ENCODE data around the gene MORC3.

MORC3 gene

GRCh38 chr21:36415375-36415774 lies 95.4 kb downstream of the MORC3 start:
- TF ChIP-seq, protein P1, sequence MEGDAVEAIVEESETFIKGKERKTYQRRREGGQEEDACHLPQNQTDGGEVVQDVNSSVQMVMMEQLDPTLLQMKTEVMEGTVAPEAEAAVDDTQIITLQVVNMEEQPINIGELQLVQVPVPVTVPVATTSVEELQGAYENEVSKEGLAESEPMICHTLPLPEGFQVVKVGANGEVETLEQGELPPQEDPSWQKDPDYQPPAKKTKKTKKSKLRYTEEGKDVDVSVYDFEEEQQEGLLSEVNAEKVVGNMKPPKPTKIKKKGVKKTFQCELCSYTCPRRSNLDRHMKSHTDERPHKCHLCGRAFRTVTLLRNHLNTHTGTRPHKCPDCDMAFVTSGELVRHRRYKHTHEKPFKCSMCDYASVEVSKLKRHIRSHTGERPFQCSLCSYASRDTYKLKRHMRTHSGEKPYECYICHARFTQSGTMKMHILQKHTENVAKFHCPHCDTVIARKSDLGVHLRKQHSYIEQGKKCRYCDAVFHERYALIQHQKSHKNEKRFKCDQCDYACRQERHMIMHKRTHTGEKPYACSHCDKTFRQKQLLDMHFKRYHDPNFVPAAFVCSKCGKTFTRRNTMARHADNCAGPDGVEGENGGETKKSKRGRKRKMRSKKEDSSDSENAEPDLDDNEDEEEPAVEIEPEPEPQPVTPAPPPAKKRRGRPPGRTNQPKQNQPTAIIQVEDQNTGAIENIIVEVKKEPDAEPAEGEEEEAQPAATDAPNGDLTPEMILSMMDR (IDR thresholded peaks at IDR 0.05; ENCODE audit: control insufficient read depth, extremely low read depth, insufficient read depth): no peak
- H3K4me3 ChIP-seq (ENCODE audit: low read depth, low read length): no peak overlapping the region
- no peak for DNase-seq (ENCODE audit: low read depth)

DNA sequence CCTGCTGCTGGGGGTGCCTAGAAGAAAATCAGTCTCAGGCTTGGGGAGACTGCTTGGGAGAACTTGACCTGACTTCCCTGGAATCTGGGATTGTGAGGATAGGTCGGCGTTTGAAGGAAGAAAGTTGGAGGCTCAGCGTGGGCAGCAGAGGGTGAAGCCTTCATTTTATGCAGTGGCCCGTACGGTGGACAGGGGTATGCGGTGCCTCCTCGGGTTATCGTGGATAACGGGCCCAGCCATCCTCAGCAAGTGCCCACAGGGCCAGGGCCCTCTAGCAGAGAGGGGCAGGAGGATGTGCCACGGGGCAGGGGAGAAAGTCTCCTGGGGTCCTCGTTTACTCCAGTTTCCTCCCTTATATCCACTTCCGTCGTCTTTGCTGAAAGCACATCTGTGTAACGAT lies 99.2 kb downstream of the MORC3 start:
- no peak overlapping the region for H3K4me3 ChIP-seq (ENCODE audit: low read depth, low read length)
- DNase-seq (ENCODE audit: low read depth): no peak
- TF ChIP-seq, protein P1 (IDR thresholded peaks at IDR 0.05; ENCODE audit: control insufficient read depth, extremely low read depth, insufficient read depth): no peak

- TF ChIP-seq, protein P1 (IDR thresholded peaks at IDR 0.05; ENCODE audit: control insufficient read depth, extremely low read depth, insufficient read depth): peak; percentile 92
- peak; percentile 81 for DNase-seq (ENCODE audit: low read depth)
- H3K4me3 ChIP-seq (ENCODE audit: low read depth, low read length): no peak overlapping the region
Observed at GRCh38 chr21:36419996-36420395, 100.0 kb downstream of the MORC3 start.

- TF ChIP-seq, protein P1 (IDR thresholded peaks at IDR 0.05; ENCODE audit: control insufficient read depth, extremely low read depth, insufficient read depth): no peak
- H3K4me3 ChIP-seq (ENCODE audit: low read depth, low read length): no peak overlapping the region
- DNase-seq (ENCODE audit: low read depth): no peak
Observed at GRCh38 chr21:36420571-36421339, 100.8 kb downstream of the MORC3 start.

DNA sequence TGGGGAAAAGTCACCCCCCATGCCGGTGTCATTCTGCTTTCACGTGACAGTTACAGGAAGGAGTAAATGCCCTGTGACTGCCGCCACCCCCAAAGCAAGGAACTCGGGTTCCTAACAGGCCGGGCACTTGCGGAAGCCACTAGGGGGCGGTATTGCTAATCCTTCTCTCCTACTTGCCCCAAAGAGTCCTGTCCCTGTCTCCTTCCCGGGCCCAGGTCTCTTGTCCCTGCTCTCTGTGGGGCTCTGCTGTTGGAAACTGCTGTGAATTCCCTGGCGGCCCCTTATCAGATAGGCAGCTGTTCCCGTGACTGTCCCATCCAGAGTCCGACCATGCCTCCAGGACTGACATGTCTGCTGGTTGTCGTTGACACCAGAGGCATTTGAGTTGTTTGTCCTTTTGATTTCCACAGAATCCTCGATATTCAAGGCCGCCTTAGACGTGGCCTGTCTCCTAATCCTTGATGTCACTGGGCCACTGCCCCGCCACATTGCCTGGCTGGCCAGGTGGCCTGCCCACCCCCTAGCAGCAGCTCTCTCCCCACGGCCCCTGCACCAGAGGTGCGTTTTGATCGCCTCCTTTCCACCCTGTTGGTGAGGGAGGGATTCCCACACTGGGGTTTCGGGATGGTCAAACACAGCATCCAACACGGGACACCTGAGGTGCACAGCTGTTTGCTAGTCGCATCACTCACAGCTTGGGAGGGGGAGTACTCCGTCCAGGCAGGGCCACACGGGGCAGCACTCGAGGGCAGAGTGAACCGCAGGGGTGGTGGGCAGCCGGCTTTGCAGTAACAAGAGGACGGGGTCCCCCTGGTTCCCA lies 102.5 kb downstream of the MORC3 start:
- DNase-seq (ENCODE audit: low read depth): peak; percentile 10
- no peak overlapping the region for H3K4me3 ChIP-seq (ENCODE audit: low read depth, low read length)
- TF ChIP-seq, protein P1 (IDR thresholded peaks at IDR 0.05; ENCODE audit: control insufficient read depth, extremely low read depth, insufficient read depth): peak; percentile 60

- no peak for DNase-seq (ENCODE audit: low read depth)
- TF ChIP-seq, protein P1 (IDR thresholded peaks at IDR 0.05; ENCODE audit: control insufficient read depth, extremely low read depth, insufficient read depth): no peak
- H3K4me3 ChIP-seq (ENCODE audit: low read depth, low read length): no peak overlapping the region
Observed at GRCh38 chr21:36423771-36424433, 103.9 kb downstream of the MORC3 start.
